GM19468 (cell line): ENCODE data around the gene ANXA2.
"Not testable (repeated sequence)": the region's sequence is repeated elsewhere in the genome, so short reads cannot be mapped to it uniquely, and the experiment has no call there.

Source experiments
- ATAC-seq: cut with Tn5 transposase; IDR thresholded peaks from one replicate; pipeline ENCODE4 v1.9.1; 2021; ENCODE audit warnings: mild to moderate bottlenecking, moderate library complexity, moderate number of reproducible peaks; ENCODE audit not compliant: unreplicated experiment; ENCODE audit errors: extremely low read depth

ANXA2 gene

GRCh38 chr15:60397772-60398445 is at the start of gene ANXA2:
TSS of gene ANXA2 (minus strand) at chr15:60397986. CDS start at chr15:60386075, 11,911 bp downstream.
- ATAC-seq, result peak; percentile 72

DNA sequence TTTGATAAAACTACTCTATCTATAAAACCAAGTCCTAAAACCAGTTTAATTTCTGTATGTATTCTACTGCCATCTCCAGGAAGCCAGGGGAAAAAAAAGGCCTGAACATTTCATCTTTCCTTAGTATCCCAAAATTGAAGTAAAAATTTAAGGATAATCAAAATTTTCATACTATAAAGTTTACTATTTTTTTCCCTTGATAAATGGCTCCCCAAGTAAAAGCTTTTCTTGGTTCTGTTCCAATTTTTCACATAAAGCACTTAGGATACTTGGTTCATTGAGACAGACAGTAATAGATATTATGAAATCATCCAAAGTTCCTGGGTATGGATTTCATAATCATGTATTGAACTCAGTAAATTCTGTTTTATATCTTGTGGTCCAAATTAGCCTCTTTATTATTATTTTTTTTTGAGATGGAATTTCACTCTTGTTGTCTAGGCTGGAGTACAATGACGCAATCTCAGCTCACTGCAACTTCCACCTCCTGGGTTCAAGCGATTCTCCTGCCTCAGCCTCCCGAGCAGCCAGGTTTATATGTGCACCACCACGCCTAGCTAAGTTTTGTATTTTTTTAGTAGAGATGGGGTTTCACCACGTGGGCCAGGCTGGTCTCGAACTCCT is 46.6 kb upstream of the ANXA2 start:
- ATAC-seq, result no peak

- ATAC-seq, result no peak
Observed at GRCh38 chr15:60442763-60443162, 45.0 kb upstream of the ANXA2 start.

GRCh38 chr15:60442031-60442650 is 44.4 kb upstream of the ANXA2 start:
- ATAC-seq, result no peak

- ATAC-seq, result no peak
Observed at GRCh38 chr15:60441331-60441730, 43.5 kb upstream of the ANXA2 start.

DNA sequence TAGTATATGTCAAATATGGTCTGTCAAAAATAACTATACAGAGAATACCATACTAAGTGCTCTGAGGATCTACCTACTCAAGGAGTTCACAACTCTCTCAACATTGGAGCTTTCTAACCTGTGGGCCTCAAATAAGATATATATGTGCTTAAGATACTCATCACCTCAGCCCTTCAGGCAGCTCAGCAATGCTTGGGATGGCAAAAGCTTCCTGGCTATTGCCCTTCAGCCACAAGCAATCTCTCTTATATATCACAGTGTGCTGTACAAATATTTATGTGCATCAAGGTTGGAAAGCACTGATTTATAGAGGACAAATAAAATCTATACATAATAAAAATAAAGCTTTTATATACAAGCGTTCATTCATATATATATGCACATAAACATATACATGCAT is 40.9 kb upstream of the ANXA2 start:
- ATAC-seq, result no peak

GRCh38 chr15:60428935-60429334 is 31.1 kb upstream of the ANXA2 start:
- no peak for ATAC-seq

- no peak for ATAC-seq
Observed at GRCh38 chr15:60426870-60427508, 29.2 kb upstream of the ANXA2 start.

DNA sequence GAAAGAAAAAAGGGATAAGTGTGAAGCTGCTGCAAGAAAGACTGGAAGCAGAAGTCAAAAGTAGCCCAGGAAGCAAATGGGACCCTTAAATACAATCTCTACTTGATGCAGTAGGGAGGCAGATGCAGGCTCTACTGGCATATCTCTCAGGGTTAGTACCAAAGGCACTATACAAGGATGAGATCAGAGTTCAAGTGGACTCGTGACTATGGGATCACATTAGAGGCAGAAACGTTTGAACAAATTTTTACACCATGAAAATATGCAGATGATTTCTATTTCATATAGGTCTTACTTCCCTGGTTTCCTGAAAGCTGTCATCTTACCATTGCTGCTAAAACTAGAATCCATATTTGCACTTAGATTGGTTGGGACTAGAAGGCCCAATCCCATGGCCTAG is 27.7 kb upstream of the ANXA2 start:
- ATAC-seq, result no peak

DNA sequence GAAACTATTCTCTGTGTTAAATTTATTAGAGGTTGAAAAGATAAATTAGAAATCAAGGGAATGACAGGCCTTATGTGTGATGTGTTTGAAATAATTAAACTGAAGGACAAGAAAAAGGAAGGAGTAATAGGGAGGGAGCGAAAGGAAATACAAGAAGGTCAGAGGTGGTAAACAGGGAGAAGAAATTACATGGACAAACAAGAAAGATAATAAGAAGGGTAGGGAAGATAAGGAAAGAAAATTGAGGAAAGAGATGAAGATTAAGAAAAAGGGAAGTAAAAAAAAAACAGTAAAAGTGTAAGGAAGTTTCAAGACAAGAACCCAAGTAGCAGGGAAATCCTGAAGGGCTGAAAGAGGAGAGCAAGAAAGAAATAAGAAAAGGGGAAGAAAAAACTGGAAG is 26.2 kb upstream of the ANXA2 start:
- no peak for ATAC-seq

- ATAC-seq, result no peak
Observed at GRCh38 chr15:60423537-60423936, 25.8 kb upstream of the ANXA2 start.

- no peak for ATAC-seq
Observed at GRCh38 chr15:60421544-60421943, 23.8 kb upstream of the ANXA2 start.

DNA sequence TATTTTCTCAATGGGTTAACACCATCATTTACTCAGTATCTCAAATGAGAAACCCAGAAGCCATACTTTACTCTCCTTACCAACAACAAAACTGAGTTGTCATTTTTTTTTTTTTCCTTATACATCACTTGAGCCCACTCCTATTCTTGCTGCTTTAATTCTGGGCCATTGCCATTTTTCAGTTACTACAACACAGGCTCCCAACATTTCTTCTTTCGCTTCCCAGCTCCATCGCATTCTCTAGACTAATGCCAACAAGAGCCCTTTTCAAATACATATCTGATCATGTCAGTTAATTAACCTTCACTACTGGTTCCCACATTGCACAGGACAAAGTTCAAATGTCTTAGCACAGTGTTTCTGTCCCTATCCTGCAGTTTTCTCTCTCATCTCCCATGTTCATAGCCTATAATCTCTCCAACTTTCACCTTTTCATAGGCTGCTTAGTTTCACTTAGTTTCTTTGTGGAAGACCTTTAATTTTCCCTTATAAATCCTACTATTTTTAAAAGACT is 22.5 kb upstream of the ANXA2 start:
- no peak for ATAC-seq

DNA sequence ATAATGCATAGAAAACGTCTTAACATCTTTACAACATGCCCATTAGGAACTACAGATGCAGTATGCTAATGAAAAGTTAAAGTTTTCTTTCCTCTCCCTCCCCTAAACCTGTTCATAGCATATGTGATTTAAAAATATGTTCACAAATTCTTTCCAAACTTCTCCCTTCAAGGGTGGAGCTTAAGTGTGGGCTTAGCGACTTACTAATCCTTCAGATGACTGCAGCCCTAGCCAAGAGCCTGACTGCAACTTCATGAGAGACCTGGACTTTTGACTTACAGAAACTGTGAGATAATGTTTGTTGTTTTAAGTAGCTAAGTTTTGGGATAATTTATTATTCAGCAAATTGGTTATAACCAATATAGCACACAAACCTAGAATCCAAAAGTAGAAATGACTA is 22.0 kb upstream of the ANXA2 start:
- ATAC-seq, result no peak

DNA sequence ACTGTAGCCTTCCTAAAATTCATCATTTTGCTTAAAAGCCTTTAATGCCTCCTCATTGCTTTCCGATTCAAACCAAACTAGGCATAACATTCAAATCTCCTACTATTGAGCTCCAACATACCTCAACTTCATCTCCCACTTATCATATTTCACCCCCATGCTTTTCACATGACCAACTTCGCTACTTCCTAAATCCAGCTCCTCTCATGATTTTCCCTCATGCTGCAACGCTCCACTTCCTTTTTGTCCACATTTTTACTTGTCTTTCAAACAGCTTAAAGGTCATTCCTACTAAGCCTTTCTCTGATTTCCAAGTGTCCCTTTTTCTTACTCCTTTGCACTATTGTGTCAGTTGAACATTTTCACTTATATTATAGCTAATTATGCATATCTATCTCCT is 20.3 kb upstream of the ANXA2 start:
- no peak for ATAC-seq

- ATAC-seq, result no peak
Observed at GRCh38 chr15:60417112-60417511, 19.3 kb upstream of the ANXA2 start.

- no peak for ATAC-seq
Observed at GRCh38 chr15:60416484-60416883, 18.7 kb upstream of the ANXA2 start.

DNA sequence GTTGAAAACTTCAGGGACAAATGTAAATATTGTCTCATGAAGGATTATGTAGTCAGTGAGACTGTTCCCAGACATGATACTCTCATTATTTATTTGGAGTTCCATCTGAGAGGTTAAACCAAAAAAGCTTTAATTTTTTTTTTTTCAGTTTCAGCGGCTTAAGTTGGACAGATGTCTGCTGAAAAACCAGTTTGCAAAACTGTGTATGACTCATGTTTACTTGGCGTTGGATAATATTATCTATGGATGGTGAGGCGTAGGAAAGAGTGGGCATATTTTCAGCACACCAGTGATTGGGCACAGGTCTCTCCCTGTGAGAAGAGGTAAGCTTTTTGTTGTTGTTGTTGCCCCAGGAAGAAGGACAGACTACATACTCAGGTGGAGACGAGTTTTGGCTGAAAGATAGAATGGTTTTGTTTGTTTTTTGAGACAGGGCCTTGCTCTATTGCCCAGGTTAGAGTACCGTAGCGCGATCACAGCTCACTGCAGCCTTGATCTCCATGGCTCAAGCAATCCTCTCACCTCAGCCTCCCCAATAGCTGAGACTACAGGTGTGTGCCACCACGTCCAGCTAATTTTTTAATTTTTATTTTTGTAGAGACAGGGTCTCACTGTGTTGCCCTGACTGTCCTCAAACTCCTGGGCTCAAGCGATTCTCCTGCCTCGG is 16.4 kb upstream of the ANXA2 start:
- no peak for ATAC-seq

- no peak for ATAC-seq
Observed at GRCh38 chr15:60413231-60413824, 15.5 kb upstream of the ANXA2 start.

DNA sequence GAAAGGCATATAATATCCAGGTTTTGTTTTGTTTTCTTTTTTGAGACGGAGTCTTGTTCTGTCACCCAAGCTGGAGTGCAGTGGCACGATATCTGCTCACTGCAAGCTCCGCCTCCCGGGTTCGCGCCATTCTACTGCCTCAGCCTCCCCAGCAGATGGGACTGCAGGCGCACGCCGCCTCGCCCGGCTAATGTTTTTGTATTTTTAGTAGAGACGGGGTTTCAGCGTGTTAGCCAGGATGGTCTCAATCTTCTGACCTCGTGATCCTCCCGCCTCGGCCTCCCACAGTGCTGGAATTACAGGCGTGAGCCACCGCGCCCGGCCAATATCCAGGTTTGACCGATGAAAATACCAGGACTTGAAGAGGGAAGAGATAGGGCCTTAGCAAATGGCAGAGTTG is 15.0 kb upstream of the ANXA2 start:
- not testable (repeated sequence) for ATAC-seq
